ENCODE results near the gene CALML5. TPM values are rescaled to one million over a fixed set of nuclear protein-coding genes. Genes with fewer than 3 reads are reported as not detected.
A peak's percentile ranks its signal among the peaks of the same experiment; 100 is the strongest.

Gene CALML5
- total RNA-seq, 2 experiments from 2014 or later: not detected

- peak; percentile 44 for DNase-seq (ENCODE audit: low spot score)
- no peak overlapping the region for H3K4me3 ChIP-seq (ENCODE audit: low read depth, low read length, poor library complexity, severe bottlenecking)
- H3K36me3 ChIP-seq (ENCODE audit: insufficient read depth, low read length): no peaks in the 10 kb centered on the region
- H3K79me2 ChIP-seq (ENCODE audit: insufficient read depth, low read depth, low read length): no peaks in the 10 kb centered on the region
- H3K4me2 ChIP-seq (ENCODE audit: low read length): no peak overlapping the region
- peaks cover 6% of the 10 kb centered on the region for H3K4me1 ChIP-seq (ENCODE audit: insufficient read depth, low read length, poor library complexity, severe bottlenecking)
- no TSS peak for BruUV-seq (replicated peaks)
- POLR2A ChIA-PET: interaction anchor here (0.8 kb wide), 1 partner anchor 13 kb away, joined by 3 read pairs; no protein-coding TSS in a partner anchor
- 0 out of 2 replicates have a peak overlapping the region, but pooled peaks have one; percentile 11 for H2AFZ ChIP-seq (ENCODE audit: low read length)
- TF ChIP-seq CTCF (conservative IDR thresholded peaks at IDR 0.05; ENCODE audit: low read length) (no peak), EZH2phosphoT487 (IDR thresholded peaks at IDR 0.05; ENCODE audit: borderline replicate concordance, low read depth, low read length) (no peak)
- no peak overlapping the region for H3K27ac ChIP-seq (ENCODE audit: low read depth, low read length, poor library complexity, severe bottlenecking)
- H3K9me3 ChIP-seq (ENCODE audit: low read length): no peaks in the 10 kb centered on the region
- no peaks in the 10 kb centered on the region for H3K9me2 ChIP-seq (ENCODE audit: insufficient read depth, low read length)
- CTCF ChIA-PET (ENCODE audit: unreplicated experiment): no interaction called here
- intact Hi-C loops (cut with micrococcal nuclease; ENCODE audit: unreplicated experiment): no loop called here
- no peaks in the 10 kb centered on the region for H4K20me1 ChIP-seq (ENCODE audit: insufficient read depth, low read length)
Measured at GRCh38 chr10:5479481-5480161, 19.7 kb downstream of the CALML5 start.

GRCh38 chr10:5478694-5479305 is 20.6 kb downstream of the CALML5 start:
- TF ChIP-seq CTCF (conservative IDR thresholded peaks at IDR 0.05; ENCODE audit: low read length): no peak
- no peak for TF ChIP-seq EZH2phosphoT487 (IDR thresholded peaks at IDR 0.05; ENCODE audit: borderline replicate concordance, low read depth, low read length)
- BruUV-seq (replicated peaks): no TSS peak
- CTCF ChIA-PET (ENCODE audit: unreplicated experiment): no interaction called here
- no peaks in the 10 kb centered on the region for H3K36me3 ChIP-seq (ENCODE audit: insufficient read depth, low read length)
- no peaks in the 10 kb centered on the region for H3K79me2 ChIP-seq (ENCODE audit: insufficient read depth, low read depth, low read length)
- no peaks in the 10 kb centered on the region for H3K9me3 ChIP-seq (ENCODE audit: low read length)
- no peak overlapping the region for H2AFZ ChIP-seq (ENCODE audit: low read length)
- no peaks in the 10 kb centered on the region for H4K20me1 ChIP-seq (ENCODE audit: insufficient read depth, low read length)
- POLR2A ChIA-PET: interaction anchor here (0.8 kb wide), 1 partner anchor 12 kb away, joined by 3 read pairs; no protein-coding TSS in a partner anchor
- no peaks in the 10 kb centered on the region for H3K9me2 ChIP-seq (ENCODE audit: insufficient read depth, low read length)
- intact Hi-C loops (cut with micrococcal nuclease; ENCODE audit: unreplicated experiment): no loop called here
- no peak overlapping the region for H3K27ac ChIP-seq (ENCODE audit: low read depth, low read length, poor library complexity, severe bottlenecking)
- no peak for DNase-seq (ENCODE audit: low spot score)
- H3K4me2 ChIP-seq (ENCODE audit: low read length): no peak overlapping the region
- H3K4me1 ChIP-seq (ENCODE audit: insufficient read depth, low read length, poor library complexity, severe bottlenecking): peaks cover 6% of the 10 kb centered on the region
- no peak overlapping the region for H3K4me3 ChIP-seq (ENCODE audit: low read depth, low read length, poor library complexity, severe bottlenecking)
